SIG-M5 treated with dmso at 0.1 percent for 504 hours (cell line): ENCODE data around the gene TBC1D19.
A peak's percentile ranks its signal among the peaks of the same experiment; 100 is the strongest.

ENCODE experiments used
- DNase-seq: peaks from one replicate; lab custom pipeline; 2025; ENCODE audit not compliant: unreplicated experiment; lab: John Stamatoyannopoulos, UW

TBC1D19 gene

GRCh38 chr4:26779224-26779623 lies 195.3 kb downstream of the TBC1D19 start:
- no peak for DNase-seq

DNA sequence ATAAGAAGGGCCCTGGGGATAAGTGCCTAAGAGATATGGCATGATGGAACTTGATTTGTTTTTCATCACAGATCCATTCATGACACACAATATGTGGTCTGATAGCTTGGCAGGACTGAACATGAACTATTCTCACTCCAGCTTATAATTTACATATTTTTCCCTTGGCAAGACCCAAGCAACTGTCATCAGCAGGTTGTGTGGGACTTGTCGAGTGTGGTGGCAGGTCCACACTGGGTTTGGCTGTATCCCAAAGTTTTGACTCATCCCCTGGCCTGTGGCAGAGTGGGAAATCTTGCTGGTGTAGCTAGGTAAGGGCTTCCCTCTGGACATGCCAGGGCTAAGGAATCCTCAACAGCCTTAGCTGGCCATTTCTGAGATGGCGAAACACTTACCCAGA lies 195.8 kb downstream of the TBC1D19 start:
- DNase-seq, result no peak

GRCh38 chr4:26780539-26780938 lies 196.7 kb downstream of the TBC1D19 start:
- peak; percentile 40 for DNase-seq

DNA sequence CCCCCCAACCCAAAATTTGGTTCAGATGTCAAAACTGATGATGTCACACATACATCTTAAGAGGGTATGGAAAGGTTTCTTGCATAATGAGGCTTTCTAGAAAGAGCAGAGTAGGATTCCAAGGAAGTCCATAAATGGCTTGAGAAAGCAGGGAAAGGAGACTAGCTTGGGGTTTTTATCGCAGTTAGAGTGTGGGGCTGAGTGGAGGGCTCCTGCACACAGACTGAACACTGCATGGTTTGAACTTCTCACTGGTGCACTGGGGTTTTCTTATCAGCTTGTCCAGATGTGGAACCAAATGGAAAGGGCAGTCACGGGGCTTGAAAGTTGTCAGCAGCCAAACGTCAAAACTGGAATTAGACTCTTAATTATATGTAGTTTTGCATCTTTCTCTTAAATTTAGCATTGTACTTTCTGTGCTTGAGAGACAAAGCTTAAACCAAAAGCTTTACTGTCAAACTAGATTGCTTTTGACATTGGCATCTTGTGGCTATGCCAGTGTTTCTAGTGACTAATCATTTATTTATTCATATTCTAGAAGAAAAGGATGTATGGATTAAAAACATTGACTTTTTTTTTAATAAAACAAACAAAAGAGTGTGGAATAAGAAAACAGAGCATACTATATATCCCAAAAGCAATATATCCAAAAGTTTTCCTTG lies 198.4 kb downstream of the TBC1D19 start:
- no peak for DNase-seq

DNA sequence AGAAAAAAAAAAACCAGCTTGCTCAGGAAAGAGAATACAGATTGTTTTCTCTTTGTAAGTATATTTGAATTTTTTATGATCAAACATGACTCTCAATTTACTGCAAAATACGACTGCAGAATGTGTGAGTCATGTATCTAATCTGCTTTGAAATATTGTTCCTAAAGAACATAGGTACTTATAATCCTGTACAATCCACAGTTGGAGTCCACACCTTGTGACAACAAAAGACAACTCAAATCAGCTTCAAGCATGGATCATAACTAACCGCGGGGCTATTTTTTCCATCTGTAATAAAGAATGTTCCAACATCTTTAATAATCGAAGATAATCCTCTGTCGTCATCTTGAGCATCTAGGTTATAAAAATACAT lies 198.9 kb downstream of the TBC1D19 start:
- no peak for DNase-seq

DNA sequence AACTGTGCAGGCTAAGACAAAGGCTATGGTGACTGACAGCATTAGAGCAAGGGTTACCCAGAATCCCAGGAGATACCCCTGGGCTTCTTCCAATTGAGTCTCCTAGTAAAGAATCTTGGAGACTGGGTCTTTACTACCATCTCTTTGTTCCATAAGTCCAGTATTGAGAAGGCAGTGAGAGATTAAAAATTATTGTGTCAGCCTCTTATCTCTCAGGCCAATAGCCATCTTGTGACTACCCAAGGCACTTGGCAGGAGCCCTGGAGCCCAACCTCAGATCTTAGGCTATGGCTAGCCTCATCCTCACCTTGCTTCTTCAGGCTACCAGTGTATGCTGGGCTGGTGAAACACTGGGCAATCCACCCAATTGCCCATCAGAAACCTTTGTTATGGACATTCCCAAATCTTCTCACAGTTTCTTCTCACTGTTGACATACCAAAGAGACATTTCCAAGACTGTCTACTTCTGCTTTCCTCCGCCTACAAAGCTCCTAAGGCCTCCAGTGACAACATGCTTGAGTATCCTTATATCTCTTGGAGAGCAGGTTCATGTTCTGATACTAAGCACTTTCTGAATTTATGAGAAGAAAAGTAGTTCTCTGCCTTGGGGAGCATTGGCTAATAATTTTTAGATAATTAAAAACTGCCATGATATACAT lies 200.5 kb downstream of the TBC1D19 start:
- no peak for DNase-seq

DNA sequence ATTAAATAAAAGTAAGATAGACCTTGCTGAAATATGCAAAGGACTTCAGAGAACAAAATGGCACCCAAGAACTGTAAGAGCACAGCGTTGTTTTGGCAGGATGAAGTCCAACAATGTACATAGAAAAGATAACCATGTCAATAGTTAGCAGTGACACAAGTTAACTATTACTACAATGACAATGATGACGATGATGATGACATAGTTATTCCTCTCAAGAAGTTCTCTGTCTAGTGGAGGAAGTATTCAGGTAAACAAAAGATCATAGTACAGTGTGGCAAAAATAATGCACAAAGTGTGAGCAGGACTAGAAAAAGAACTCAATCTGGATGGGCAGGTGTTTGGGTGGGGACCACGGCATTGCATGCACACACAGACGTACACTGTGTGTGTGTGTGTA lies 201.4 kb downstream of the TBC1D19 start:
- DNase-seq, result no peak

DNA sequence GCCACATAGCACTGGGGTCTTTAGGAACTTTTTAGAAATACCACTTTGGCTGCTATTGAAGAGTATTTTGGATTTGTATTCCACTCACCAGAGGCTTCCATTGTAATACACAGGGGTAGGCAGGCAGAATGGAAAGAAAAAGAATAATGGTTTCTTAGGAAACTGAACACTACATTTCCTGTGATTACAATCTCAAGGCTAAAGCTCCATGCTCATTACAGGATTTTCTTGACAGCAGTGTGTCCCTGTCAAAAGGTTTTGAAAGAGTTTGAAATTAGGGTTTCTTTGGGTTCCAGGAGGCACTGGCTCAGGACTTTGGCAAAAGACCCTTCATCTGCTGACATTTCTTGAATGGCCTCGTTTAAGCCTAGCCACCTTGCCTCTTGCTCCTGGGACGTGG lies 201.9 kb downstream of the TBC1D19 start:
- no peak for DNase-seq

DNA sequence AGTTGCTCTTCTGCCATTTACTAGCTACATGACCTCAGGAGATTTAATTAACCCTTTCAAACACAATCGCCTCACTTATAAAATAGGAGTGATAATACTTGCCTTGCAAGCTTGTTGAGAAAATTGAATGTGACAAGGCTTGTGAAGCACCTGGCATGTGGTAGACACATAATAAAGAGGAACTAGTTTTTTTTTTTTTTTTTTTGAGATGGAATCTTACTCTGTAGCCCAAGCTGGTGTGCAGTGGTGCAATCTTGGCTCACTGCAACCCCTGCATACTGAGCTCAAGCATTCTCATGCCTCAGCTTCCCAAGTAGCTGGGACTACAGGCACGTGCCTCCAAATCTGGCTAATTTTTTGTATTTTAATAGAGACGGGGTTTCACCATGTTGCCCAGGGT lies 203.0 kb downstream of the TBC1D19 start:
- DNase-seq, result peak; percentile 38

DNA sequence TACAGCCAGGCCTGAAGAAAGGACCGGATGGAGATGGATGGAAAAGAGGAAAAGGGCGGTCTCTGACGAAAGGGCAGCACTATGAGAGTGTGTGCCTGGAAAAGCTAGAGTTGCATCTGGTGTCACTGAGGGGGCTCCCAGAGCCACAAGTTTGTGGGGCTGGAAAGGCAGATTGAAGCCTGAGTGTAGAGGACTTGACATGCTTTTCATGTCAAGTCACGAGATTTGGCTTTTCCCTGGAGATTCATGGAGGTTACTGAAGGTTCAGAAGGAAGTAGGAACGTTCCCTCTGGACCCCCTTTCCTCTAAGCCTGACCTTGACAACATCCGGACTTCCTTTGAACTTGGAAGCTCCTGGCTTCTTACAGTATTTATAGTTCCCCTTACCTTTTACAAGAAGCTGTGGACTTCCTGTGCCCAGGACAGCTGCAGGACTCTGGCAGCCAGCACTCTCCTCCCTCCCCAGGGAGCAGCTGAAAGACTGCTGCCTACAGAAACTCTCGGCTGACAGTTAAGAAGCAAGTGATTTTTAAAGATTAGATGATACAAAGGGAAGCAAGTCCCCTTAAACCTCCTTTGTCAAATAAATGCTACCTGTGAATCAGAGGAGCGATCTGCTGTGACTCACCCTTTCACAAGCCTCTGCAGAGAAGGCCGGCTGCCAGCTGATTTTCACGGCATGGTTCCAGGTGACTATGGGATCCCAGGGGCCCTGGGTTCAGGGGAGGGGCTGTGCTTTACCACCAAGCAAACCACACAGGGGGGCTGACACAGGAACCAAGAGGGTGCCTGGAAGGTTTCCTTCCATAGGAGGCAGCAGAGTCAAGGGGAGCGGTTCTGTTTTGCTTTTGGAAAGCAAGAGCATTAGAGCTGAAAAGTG lies 203.8 kb downstream of the TBC1D19 start:
- peak; percentile 34 for DNase-seq

- peak; percentile 30 for DNase-seq
Measured at GRCh38 chr4:26788341-26788733, 204.5 kb downstream of the TBC1D19 start.

DNA sequence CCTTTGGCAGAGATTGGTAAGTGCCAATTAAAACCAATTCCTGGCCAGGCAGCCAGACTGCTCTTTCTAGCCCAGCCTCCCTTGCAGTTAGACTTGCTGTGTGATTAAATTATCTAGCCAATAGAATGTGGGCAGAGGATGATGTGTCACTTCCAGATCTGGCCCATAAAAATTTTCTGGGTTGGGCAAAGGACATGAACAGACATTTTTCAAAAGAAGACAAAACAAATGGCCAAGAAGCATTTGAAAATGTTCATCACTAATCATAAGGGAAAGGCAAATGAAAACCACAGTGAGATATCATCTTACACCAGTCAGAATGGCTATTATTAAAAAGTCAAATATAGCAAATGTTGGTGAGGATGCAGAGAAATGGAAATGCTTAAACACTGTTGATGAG lies 205.3 kb downstream of the TBC1D19 start:
- DNase-seq, result no peak

GRCh38 chr4:26791346-26791745 lies 207.5 kb downstream of the TBC1D19 start:
- no peak for DNase-seq

- no peak for DNase-seq
Measured at GRCh38 chr4:26792639-26793038, 208.8 kb downstream of the TBC1D19 start.

GRCh38 chr4:26793735-26794134 lies 209.9 kb downstream of the TBC1D19 start:
- DNase-seq, result no peak

DNA sequence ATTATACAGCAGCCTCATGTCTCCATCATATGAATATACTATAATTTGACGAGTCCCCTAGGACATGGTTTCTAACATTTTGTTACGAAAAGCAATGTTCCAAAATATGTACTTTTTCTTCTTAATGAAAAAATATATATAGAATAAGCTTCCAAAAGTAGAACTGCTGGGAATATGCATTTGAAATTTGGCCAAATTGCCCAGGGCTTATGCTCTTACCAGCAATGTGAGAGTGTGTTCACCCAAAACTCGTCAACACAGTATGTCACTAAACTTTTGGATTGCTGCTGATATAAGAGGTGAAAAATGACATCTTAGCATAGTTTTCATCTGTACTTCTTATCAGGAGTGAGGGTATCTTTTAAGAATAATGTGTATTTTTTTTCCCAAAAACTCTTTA lies 212.2 kb downstream of the TBC1D19 start:
- DNase-seq, result no peak

- DNase-seq, result no peak
Measured at GRCh38 chr4:26802790-26803189, 218.9 kb downstream of the TBC1D19 start.

DNA sequence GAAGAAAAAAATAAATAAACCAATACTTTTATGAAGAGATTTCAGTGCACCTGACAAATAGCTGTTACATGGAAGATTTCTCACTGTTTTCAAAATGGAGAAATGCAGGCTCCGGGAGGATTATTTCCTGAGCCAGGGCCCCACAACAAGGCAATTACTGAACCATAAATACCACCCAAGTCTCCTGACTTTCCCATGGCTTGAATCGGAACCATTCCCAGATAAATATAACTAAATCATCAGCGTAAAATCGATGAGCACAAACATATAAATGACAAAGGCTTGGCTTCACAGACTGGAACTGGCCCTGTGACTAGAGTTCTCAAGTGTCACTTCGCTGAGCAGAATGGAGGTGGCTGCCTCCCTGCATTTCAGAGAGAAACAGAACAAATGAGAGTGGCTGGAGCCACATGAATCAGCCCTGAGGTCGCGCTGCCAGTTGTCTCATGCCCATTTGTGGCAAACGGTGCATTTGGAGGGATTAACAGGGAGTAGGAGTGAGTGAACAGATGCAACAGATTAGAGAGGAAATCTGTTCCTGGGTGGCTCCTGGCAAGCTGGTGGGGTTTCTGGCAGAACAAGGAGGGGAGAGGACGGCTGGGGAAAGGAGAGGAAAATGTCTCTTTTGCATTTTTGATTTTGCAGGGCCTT lies 219.5 kb downstream of the TBC1D19 start:
- DNase-seq, result no peak

DNA sequence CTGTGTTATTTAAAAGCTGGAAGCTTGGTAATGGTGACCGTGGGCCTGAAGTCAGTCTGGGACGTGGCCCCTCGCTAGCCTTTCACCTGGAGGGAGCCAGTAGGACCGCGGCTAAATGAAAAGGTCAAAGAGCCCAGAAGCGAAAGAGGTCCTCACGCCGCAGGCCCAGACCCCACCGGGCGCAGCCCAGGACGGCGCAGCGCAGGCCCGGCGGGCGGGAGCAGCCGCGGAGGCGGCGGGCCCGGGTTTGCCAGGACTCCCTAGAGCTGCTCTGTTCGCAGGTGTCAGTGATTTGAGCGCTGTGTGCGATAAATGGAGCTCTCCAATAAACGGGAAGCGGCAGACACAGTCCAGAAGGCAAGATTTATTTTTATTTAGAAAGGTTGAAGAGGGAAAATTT lies 220.6 kb downstream of the TBC1D19 start:
- no peak for DNase-seq

DNA sequence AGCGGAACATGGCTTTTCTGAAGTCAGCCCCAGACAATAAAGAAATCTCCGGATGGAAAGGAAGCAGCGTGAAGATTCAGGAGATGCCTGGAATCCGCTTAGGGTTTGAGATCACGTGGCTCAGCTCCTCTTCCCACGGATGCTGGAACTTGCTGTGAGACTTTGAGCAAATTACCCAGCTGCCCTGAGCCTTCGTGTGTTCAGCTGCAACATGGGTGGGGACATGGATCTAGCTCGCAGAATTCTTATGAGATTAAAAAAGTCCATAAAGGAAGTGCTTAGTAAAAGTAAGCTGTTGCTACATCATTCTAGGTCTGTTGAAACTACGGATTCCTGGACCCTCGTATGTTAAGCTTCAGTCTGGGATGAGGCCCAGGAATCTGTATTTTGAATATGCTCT lies 221.0 kb downstream of the TBC1D19 start:
- no peak for DNase-seq
